Activated CD8-positive, alpha-beta T cell treated with anti-CD3 and anti-CD28 coated beads for 36 hours (primary cell): ENCODE results near the gene KRABD2.

ENCODE experiments used
- ATAC-seq: fragments of 200-7000 bp; cut with Tn5 transposase; one replicate; pipeline ENCODE4 v1.10.0; 2021; ENCODE audit warnings: mild to moderate bottlenecking, moderate library complexity
- CTCF ChIA-PET: fragments of 350-600 bp; sonication (Branson Sonifier 250); formaldehyde crosslinking; loops from one replicate; lab custom pipeline; 2021; ENCODE audit warnings: antibody characterized with exemption; lab: Charles Lee
- POLR2A ChIA-PET: fragments of 350-600 bp; sonication (Branson Sonifier 250); formaldehyde crosslinking; loops from one replicate; lab custom pipeline; 2021; ENCODE audit warnings: antibody characterized with exemption; lab: Charles Lee
- DNase-seq: peaks from one replicate; pipeline ENCODE4 v3.0.0-alpha.2; 2020
- H3K27ac Mint-ChIP-seq: one replicate; pipeline ENCODE4 v1.8.0; 2021; ENCODE audit warnings: mild to moderate bottlenecking, mixed read lengths
- H3K27me3 Mint-ChIP-seq: one replicate; pipeline ENCODE4 v1.8.0; 2021; ENCODE audit warnings: mixed read lengths
- H3K36me3 Mint-ChIP-seq: one replicate; pipeline ENCODE4 v1.8.0; 2021; ENCODE audit warnings: low read depth, mixed read lengths
- H3K4me1 Mint-ChIP-seq: one replicate; pipeline ENCODE4 v1.8.0; 2021; ENCODE audit warnings: low read depth, mixed read lengths
- H3K4me3 Mint-ChIP-seq: one replicate; pipeline ENCODE4 v1.8.0; 2021; ENCODE audit warnings: mild to moderate bottlenecking, moderate library complexity, mixed read lengths
- H3K9me3 Mint-ChIP-seq: one replicate; pipeline ENCODE4 v1.8.0; 2021; ENCODE audit warnings: mixed read lengths
- CTCF ChIP-seq: fragments of 200-600 bp; IDR thresholded peaks from one replicate; pipeline ENCODE4 v1.8.0; 2022; ENCODE audit warnings: antibody characterized with exemption, mild to moderate bottlenecking
- intact Hi-C: fragments of 100-400 bp; cut with micrococcal nuclease; formaldehyde crosslinking; loops from one replicate; pipeline ENCODE4 v1.10.0; 2022

KRABD2 gene

GRCh38 chr17:8418471-8418870, 42.0 kb upstream of the KRABD2 start:
- ATAC-seq, result no peak
- no peak for DNase-seq
- no peak overlapping the region for H3K27ac Mint-ChIP-seq
- no peak overlapping the region for H3K4me3 Mint-ChIP-seq
- ChIA-PET POLR2A (no interaction called here), CTCF (interaction anchor here (0.7 kb wide), 1 partner anchor 9 kb away, joined by 3 read pairs; no protein-coding TSS in a partner anchor)
- intact Hi-C loops, result no loop called here
- peaks cover 17% of the 10 kb centered on the region for H3K27me3 Mint-ChIP-seq
- no peaks in the 10 kb centered on the region for H3K36me3 Mint-ChIP-seq
- no peaks in the 10 kb centered on the region for H3K9me3 Mint-ChIP-seq
- no peak for TF ChIP-seq CTCF
- H3K4me1 Mint-ChIP-seq, result peaks cover 2% of the 10 kb centered on the region

DNA sequence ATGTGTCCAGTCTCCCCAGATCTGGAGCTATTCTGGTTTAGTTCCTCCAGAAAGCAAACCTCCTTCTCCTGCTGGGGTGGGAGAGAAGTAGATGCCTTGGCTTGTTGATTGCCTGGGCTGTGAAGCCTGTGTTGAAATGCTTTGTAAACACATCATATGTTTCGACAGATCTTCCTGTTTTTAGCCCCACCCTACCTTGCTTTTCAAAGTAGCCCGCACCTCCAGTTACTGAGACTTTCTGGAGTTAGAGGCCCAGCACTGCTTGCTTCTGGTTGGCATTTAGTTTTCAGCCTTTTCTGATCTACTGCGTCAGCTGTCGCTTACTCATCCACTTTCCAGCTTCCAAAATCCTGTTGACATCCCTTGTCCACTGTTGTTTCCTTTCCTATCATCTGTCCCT, 41.3 kb upstream of the KRABD2 start:
- Mint-ChIP-seq H3K4me1 (peaks cover 7% of the 10 kb centered on the region), H3K27ac (no peak overlapping the region), H3K9me3 (no peaks in the 10 kb centered on the region), H3K27me3 (peaks cover 17% of the 10 kb centered on the region), H3K4me3 (no peak overlapping the region), H3K36me3 (no peaks in the 10 kb centered on the region)
- DNase-seq (no peak), ATAC-seq (no peak)
- TF ChIP-seq CTCF, result no peak
- CTCF ChIA-PET, result interaction anchor here (0.7 kb wide), 1 partner anchor 8 kb away, joined by 3 read pairs; no protein-coding TSS in a partner anchor
- intact Hi-C loops, result no loop called here
- POLR2A ChIA-PET, result no interaction called here

GRCh38 chr17:8413938-8414337, 37.4 kb upstream of the KRABD2 start:
- DNase-seq, result no peak
- Mint-ChIP-seq H3K27me3 (peaks cover 15% of the 10 kb centered on the region), H3K36me3 (no peaks in the 10 kb centered on the region), H3K9me3 (no peaks in the 10 kb centered on the region), H3K4me1 (peaks cover 13% of the 10 kb centered on the region), H3K4me3 (no peak overlapping the region), H3K27ac (no peak overlapping the region)
- no peak for ATAC-seq
- intact Hi-C loops, result loop anchor here (5.0 kb wide), 1 partner anchor 333 kb away; no protein-coding TSS in a partner anchor
- no peak for TF ChIP-seq CTCF
- ChIA-PET POLR2A (no interaction called here), CTCF (no interaction called here)

GRCh38 chr17:8413328-8413727, 36.8 kb upstream of the KRABD2 start:
- CTCF ChIA-PET, result no interaction called here
- no peaks in the 10 kb centered on the region for H3K36me3 Mint-ChIP-seq
- intact Hi-C loops, result loop anchor here (5.0 kb wide), 1 partner anchor 334 kb away; no protein-coding TSS in a partner anchor
- no peak overlapping the region for H3K27ac Mint-ChIP-seq
- no peak for TF ChIP-seq CTCF
- H3K27me3 Mint-ChIP-seq, result peaks cover 20% of the 10 kb centered on the region
- POLR2A ChIA-PET, result interaction anchor here (1.3 kb wide), 1 partner anchor 36 kb away, joined by 3 read pairs; the partner anchor contains the start of gene KRABD2
- H3K4me1 Mint-ChIP-seq, result peaks cover 13% of the 10 kb centered on the region
- DNase-seq (no peak), ATAC-seq (no peak)
- no peak overlapping the region for H3K4me3 Mint-ChIP-seq
- no peaks in the 10 kb centered on the region for H3K9me3 Mint-ChIP-seq

- intact Hi-C loops, result loop anchor here (5.0 kb wide), 1 partner anchor 335 kb away; no protein-coding TSS in a partner anchor
- Mint-ChIP-seq H3K27ac (no peak overlapping the region), H3K27me3 (peaks cover 12% of the 10 kb centered on the region), H3K9me3 (no peaks in the 10 kb centered on the region), H3K4me3 (no peak overlapping the region), H3K36me3 (no peaks in the 10 kb centered on the region), H3K4me1 (peaks cover 13% of the 10 kb centered on the region)
- TF ChIP-seq CTCF, result no peak
- POLR2A ChIA-PET, result interaction anchor here (1.3 to 1.5 kb wide), 2 partner anchors 30 to 35 kb away, joined by 3 read pairs; partner anchors contain the start of gene KRABD2
- CTCF ChIA-PET, result interaction anchor here (0.9 to 3.4 kb wide), 2 partner anchors 23 to 335 kb away, joined by 3 to 39 read pairs; no protein-coding TSS in a partner anchor
- ATAC-seq (no peak), DNase-seq (no peak)
Observed at GRCh38 chr17:8412089-8412488, 35.6 kb upstream of the KRABD2 start.
